GM23338 (cell line): ENCODE results near the gene SAMD10. TPM values are rescaled to one million over a fixed set of nuclear protein-coding genes. Genes with fewer than 3 reads are reported as not detected.

ENCODE experiments used
- ATAC-seq: fragments of 200-7000 bp; cut with Tn5 transposase; 3 replicates; pipeline ENCODE4 v1.9.1; 2020
- DNase-seq: peaks from one replicate; pipeline ENCODE4 v3.0.0-alpha.2; 2015; ENCODE audit warnings: low spot score
- H2AFZ ChIP-seq: fragments of 200-600 bp; sonication (generic); 2 replicates; pipeline ENCODE4 v1.8.0; 2016; ENCODE audit warnings: antibody characterized with exemption, mild to moderate bottlenecking, moderate library complexity
- H3F3A ChIP-seq: fragments of 200-600 bp; sonication (generic); replicated peaks from 2 replicates; pipeline ENCODE4 v1.8.0; 2017; ENCODE audit warnings: antibody characterized with exemption, mixed run types, low read depth
- H3K27ac ChIP-seq: fragments of 200-600 bp; sonication (generic); 2 replicates; pipeline ENCODE4 v1.6.1; 2016; ENCODE audit warnings: low read depth
- H3K27me3 ChIP-seq: fragments of 200-600 bp; sonication (generic); 2 replicates; pipeline ENCODE4 v1.8.0; 2016; ENCODE audit warnings: mild to moderate bottlenecking, mixed run types, moderate library complexity; ENCODE audit not compliant: insufficient read depth
- H3K36me3 ChIP-seq: fragments of 200-600 bp; sonication (generic); 2 replicates; pipeline ENCODE4 v1.8.0; 2016; ENCODE audit warnings: mild to moderate bottlenecking; ENCODE audit not compliant: insufficient read depth
- H3K4me1 ChIP-seq: fragments of 200-600 bp; sonication (generic); 2 replicates; pipeline ENCODE4 v1.8.0; 2016; ENCODE audit warnings: mild to moderate bottlenecking, moderate library complexity; ENCODE audit not compliant: insufficient read depth
- H3K4me2 ChIP-seq: fragments of 200-600 bp; sonication (generic); 2 replicates; pipeline ENCODE4 v1.7.1; 2017; ENCODE audit warnings: mixed run types
- H3K4me3 ChIP-seq: fragments of 200-600 bp; sonication (generic); 2 replicates; pipeline ENCODE4 v1.6.1; 2016; ENCODE audit warnings: mixed run types
- H3K79me2 ChIP-seq: fragments of 200-600 bp; sonication (generic); replicated peaks from 2 replicates; pipeline ENCODE4 v1.8.0; 2017; ENCODE audit warnings: mild to moderate bottlenecking; ENCODE audit not compliant: insufficient read depth
- H3K9me2 ChIP-seq: fragments of 200-600 bp; sonication (generic); 2 replicates; pipeline ENCODE4 v1.8.0; 2017; ENCODE audit not compliant: insufficient read depth
- H4K20me1 ChIP-seq: fragments of 200-600 bp; sonication (generic); replicated peaks from 2 replicates; pipeline ENCODE4 v1.8.0; 2017; ENCODE audit warnings: mild to moderate bottlenecking; ENCODE audit not compliant: insufficient read depth
- H3K27ac Mint-ChIP-seq: 2 replicates; pipeline ENCODE4 v1.8.0; 2020; ENCODE audit warnings: inconsistent platforms, mild to moderate bottlenecking, moderate library complexity, mixed read lengths
- H3K27me3 Mint-ChIP-seq: 3 replicates; pipeline ENCODE4 v1.8.0; 2022; ENCODE audit warnings: low read depth, mild to moderate bottlenecking, moderate library complexity, mixed read lengths, inconsistent platforms; ENCODE audit not compliant: insufficient read depth, poor library complexity
- H3K36me3 Mint-ChIP-seq: 3 replicates; pipeline ENCODE4 v1.8.0; 2021; ENCODE audit warnings: low read depth, mild to moderate bottlenecking, inconsistent platforms, moderate library complexity, mixed read lengths
- H3K4me1 Mint-ChIP-seq: 3 replicates; pipeline ENCODE4 v1.8.0; 2020; ENCODE audit warnings: mild to moderate bottlenecking, inconsistent platforms, mixed read lengths
- H3K4me3 Mint-ChIP-seq: 3 replicates; pipeline ENCODE4 v1.8.0; 2021; ENCODE audit warnings: moderate library complexity, mild to moderate bottlenecking, inconsistent platforms, mixed read lengths
- H3K9me3 Mint-ChIP-seq: 3 replicates; pipeline ENCODE4 v1.8.0; 2020; ENCODE audit warnings: moderate library complexity, mild to moderate bottlenecking, inconsistent platforms, mixed read lengths
- CREB1 ChIP-seq: fragments of 250-450 bp; sonication (Bioruptor Pico); IDR thresholded peaks from 2 replicates; pipeline ENCODE4 v1.5.0; 2020; ENCODE audit warnings: low read depth, mild to moderate bottlenecking, moderate library complexity
- EZH2 ChIP-seq: fragments of 200-600 bp; sonication (generic); IDR thresholded peaks from one replicate; pipeline ENCODE4 v1.8.0; 2017; ENCODE audit warnings: antibody characterized with exemption, mild to moderate bottlenecking, low read depth; ENCODE audit not compliant: unreplicated experiment
- EZH2phosphoT487 ChIP-seq: fragments of 200-600 bp; sonication (generic); IDR thresholded peaks from one replicate; pipeline ENCODE4 v1.8.1; 2018; ENCODE audit warnings: antibody characterized with exemption; ENCODE audit not compliant: unreplicated experiment
- JUNB ChIP-seq: IDR thresholded peaks from one replicate; pipeline ENCODE4 v1.6.1; 2016; ENCODE audit warnings: antibody characterized with exemption; ENCODE audit not compliant: unreplicated experiment
- NANOG ChIP-seq: IDR thresholded peaks from 2 replicates; pipeline ENCODE4 v1.6.1; 2016; ENCODE audit warnings: antibody characterized with exemption, borderline replicate concordance
- STAT1 ChIP-seq: IDR thresholded peaks from one replicate; pipeline ENCODE4 v1.6.1; 2016; ENCODE audit warnings: antibody characterized with exemption; ENCODE audit not compliant: unreplicated experiment
- ZNF114 ChIP-seq: fragments of 250-450 bp; sonication (Bioruptor Pico); IDR thresholded peaks from 2 replicates; pipeline ENCODE4 v1.5.0; 2020; ENCODE audit warnings: mild to moderate bottlenecking, moderate library complexity
- polyA plus RNA-seq: library from polyadenylated mRNA; unstranded; fragments of >200 nt; fragmentation: Nextera tagmentation; extraction: Ambion mirVana; gene quantifications from 2 replicates; pipeline ENCODE4 v1.2.1, GENCODE V29; 2016
- total RNA-seq: library from RNA; depleted of rRNA; stranded (reverse); fragments of >200 nt; shearing (Covaris generic); gene quantifications from 2 replicates; pipeline ENCODE4 v1.2.3, GENCODE V29; 2014
- TF ChIP-seq, protein P1 (sequence below): fragments of 250-450 bp; sonication (Bioruptor Pico); IDR thresholded peaks from 2 replicates; pipeline ENCODE4 v1.5.0; 2020; ENCODE audit warnings: mild to moderate bottlenecking, moderate library complexity
- TF ChIP-seq, protein P2 (sequence below): IDR thresholded peaks from one replicate; pipeline ENCODE4 v1.6.1; 2018; ENCODE audit warnings: antibody characterized with exemption; ENCODE audit not compliant: unreplicated experiment
- TF ChIP-seq, protein P3 (sequence below), 2 experiments: fragments of 200-600 bp in 1 of 2; sonication (generic) in 1 of 2; conservative IDR thresholded peaks; 2 replicates each; pipeline versions ENCODE4 v1.5.1 to v1.6.1; 2016 to 2017; ENCODE audit warnings: antibody characterized with exemption in 2 of 2, low read depth in 2 of 2, mild to moderate bottlenecking in 2 of 2, moderate library complexity in 1 of 2
- TF ChIP-seq, protein P4 (sequence below): IDR thresholded peaks from 2 replicates; pipeline ENCODE4 v1.6.1; 2016; ENCODE audit warnings: antibody characterized with exemption

Gene SAMD10
- total and polyA plus RNA-seq, 2 experiments from 2014 or later, result 2.1 to 7.3 TPM

DNA sequence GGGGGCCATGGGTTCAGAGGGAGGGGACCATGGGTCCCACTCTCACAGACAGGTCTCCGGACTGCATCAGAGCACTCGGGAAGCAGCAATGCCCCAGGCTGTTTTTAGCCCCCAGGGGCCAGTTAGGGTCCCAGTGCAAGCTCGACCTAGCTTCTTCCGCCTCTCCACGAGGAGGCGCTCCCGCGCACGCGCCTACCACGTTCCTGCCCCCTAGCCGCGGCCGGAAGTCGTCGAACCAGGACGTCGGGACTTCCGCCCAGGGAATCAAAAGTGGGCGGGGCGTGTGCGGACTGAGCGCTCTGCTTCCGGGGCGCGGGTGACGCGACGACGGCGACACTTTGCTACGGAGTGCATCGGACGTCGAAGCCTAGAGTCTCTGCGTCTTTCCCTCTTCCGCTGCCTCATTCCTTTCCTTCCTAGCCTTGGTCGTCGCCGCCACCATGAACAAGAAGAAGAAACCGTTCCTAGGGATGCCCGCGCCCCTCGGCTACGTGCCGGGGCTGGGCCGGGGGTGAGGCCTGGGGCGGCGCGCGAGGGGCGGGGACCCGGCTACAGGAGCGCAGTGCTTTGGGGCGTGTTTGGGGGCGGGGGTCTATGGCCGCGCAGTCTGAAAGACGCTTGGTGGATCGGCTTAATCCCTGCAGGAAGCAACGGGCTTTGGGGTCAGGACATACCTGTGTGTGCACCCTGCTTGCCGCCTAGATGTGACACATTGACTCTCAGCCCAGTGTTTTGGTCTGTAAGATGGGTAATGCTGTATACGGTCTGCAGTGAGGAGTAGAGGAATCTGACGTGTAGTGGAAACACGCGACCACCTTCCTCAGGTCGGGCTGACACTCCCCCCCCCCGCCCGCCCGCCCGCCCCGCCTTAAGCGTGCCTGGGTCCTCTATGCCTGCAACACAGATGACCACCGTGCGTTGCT, 1.6 kb upstream of the SAMD10 start, which contains the start of gene PRPF6 (continued):
- TF ChIP-seq, protein P1, sequence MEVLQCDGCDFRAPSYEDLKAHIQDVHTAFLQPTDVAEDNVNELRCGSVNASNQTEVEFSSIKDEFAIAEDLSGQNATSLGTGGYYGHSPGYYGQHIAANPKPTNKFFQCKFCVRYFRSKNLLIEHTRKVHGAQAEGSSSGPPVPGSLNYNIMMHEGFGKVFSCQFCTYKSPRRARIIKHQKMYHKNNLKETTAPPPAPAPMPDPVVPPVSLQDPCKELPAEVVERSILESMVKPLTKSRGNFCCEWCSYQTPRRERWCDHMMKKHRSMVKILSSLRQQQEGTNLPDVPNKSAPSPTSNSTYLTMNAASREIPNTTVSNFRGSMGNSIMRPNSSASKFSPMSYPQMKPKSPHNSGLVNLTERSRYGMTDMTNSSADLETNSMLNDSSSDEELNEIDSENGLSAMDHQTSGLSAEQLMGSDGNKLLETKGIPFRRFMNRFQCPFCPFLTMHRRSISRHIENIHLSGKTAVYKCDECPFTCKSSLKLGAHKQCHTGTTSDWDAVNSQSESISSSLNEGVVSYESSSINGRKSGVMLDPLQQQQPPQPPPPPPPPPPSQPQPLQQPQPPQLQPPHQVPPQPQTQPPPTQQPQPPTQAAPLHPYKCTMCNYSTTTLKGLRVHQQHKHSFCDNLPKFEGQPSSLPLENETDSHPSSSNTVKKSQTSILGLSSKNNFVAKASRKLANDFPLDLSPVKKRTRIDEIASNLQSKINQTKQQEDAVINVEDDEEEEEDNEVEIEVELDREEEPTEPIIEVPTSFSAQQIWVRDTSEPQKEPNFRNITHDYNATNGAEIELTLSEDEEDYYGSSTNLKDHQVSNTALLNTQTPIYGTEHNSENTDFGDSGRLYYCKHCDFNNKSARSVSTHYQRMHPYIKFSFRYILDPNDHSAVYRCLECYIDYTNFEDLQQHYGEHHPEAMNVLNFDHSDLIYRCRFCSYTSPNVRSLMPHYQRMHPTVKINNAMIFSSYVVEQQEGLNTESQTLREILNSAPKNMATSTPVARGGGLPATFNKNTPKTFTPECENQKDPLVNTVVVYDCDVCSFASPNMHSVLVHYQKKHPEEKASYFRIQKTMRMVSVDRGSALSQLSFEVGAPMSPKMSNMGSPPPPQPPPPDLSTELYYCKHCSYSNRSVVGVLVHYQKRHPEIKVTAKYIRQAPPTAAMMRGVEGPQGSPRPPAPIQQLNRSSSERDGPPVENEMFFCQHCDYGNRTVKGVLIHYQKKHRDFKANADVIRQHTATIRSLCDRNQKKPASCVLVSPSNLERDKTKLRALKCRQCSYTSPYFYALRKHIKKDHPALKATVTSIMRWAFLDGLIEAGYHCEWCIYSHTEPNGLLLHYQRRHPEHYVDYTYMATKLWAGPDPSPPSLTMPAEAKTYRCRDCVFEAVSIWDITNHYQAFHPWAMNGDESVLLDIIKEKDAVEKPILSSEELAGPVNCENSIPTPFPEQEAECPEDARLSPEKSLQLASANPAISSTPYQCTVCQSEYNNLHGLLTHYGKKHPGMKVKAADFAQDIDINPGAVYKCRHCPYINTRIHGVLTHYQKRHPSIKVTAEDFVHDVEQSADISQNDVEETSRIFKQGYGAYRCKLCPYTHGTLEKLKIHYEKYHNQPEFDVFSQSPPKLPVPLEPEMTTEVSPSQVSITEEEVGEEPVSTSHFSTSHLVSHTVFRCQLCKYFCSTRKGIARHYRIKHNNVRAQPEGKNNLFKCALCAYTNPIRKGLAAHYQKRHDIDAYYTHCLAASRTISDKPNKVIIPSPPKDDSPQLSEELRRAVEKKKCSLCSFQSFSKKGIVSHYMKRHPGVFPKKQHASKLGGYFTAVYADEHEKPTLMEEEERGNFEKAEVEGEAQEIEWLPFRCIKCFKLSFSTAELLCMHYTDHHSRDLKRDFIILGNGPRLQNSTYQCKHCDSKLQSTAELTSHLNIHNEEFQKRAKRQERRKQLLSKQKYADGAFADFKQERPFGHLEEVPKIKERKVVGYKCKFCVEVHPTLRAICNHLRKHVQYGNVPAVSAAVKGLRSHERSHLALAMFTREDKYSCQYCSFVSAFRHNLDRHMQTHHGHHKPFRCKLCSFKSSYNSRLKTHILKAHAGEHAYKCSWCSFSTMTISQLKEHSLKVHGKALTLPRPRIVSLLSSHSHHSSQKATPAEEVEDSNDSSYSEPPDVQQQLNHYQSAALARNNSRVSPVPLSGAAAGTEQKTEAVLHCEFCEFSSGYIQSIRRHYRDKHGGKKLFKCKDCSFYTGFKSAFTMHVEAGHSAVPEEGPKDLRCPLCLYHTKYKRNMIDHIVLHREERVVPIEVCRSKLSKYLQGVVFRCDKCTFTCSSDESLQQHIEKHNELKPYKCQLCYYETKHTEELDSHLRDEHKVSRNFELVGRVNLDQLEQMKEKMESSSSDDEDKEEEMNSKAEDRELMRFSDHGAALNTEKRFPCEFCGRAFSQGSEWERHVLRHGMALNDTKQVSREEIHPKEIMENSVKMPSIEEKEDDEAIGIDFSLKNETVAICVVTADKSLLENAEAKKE (CRISPR knock-in tag), result no peak
- TF ChIP-seq EZH2phosphoT487, result no peak

DNA sequence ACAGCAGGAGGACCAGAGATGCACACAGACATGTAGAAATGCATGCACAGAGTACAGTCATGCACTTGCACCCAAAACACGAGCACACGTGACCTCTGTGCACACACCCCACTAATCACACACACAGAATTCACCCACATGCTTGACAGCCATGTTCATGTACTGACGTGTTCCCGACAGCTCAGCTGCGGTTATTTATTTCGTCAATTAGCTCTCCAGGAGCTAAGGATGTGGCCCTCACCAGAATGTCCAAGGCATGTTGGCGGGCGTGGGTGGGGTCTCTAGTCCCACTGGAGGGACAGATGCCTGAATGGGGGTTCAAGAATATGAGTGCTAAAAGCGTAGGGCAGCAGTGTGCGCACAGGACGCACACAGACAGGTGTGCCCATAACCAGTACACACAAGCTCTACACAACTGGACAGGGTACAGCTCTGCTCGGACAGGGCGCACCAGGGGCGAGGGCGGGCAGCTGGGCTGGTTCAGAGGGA, 919 bp upstream of the SAMD10 start:
- Mint-ChIP-seq H3K27me3 (peaks cover 21% of the 10 kb centered on the region), H3K36me3 (peaks cover 27% of the 10 kb centered on the region), H3K4me1 (peaks cover 30% of the 10 kb centered on the region), H3K9me3 (no peaks in the 10 kb centered on the region; the same call in 2 of the 3 replicates), H3K4me3 (peak overlapping the region; percentile 96), H3K27ac (no peak overlapping the region)
- peak; percentile 6; the same call in 2 of the 3 replicates for ATAC-seq
- H3K27ac ChIP-seq, result no peak overlapping the region
- no peak overlapping the region for H2AFZ ChIP-seq
- no peak for DNase-seq
- H3K9me2 ChIP-seq, result no peaks in the 10 kb centered on the region
- H3K36me3 ChIP-seq, result peaks cover 11% of the 10 kb centered on the region
- H3K4me2 ChIP-seq, result peak overlapping the region; percentile 93
- peaks cover 15% of the 10 kb centered on the region for H3K27me3 ChIP-seq
- peak overlapping the region; percentile 98 for H3K4me3 ChIP-seq
- H3F3A ChIP-seq, result peaks cover 20% of the 10 kb centered on the region
- peaks cover 13% of the 10 kb centered on the region for H4K20me1 ChIP-seq
- H3K4me1 ChIP-seq, result peaks cover 18% of the 10 kb centered on the region
- peaks cover 29% of the 10 kb centered on the region for H3K79me2 ChIP-seq
- TF ChIP-seq, protein P2, sequence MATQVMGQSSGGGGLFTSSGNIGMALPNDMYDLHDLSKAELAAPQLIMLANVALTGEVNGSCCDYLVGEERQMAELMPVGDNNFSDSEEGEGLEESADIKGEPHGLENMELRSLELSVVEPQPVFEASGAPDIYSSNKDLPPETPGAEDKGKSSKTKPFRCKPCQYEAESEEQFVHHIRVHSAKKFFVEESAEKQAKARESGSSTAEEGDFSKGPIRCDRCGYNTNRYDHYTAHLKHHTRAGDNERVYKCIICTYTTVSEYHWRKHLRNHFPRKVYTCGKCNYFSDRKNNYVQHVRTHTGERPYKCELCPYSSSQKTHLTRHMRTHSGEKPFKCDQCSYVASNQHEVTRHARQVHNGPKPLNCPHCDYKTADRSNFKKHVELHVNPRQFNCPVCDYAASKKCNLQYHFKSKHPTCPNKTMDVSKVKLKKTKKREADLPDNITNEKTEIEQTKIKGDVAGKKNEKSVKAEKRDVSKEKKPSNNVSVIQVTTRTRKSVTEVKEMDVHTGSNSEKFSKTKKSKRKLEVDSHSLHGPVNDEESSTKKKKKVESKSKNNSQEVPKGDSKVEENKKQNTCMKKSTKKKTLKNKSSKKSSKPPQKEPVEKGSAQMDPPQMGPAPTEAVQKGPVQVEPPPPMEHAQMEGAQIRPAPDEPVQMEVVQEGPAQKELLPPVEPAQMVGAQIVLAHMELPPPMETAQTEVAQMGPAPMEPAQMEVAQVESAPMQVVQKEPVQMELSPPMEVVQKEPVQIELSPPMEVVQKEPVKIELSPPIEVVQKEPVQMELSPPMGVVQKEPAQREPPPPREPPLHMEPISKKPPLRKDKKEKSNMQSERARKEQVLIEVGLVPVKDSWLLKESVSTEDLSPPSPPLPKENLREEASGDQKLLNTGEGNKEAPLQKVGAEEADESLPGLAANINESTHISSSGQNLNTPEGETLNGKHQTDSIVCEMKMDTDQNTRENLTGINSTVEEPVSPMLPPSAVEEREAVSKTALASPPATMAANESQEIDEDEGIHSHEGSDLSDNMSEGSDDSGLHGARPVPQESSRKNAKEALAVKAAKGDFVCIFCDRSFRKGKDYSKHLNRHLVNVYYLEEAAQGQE, result no peak
- TF ChIP-seq ZNF114, result no peak
- TF ChIP-seq, protein P3, sequence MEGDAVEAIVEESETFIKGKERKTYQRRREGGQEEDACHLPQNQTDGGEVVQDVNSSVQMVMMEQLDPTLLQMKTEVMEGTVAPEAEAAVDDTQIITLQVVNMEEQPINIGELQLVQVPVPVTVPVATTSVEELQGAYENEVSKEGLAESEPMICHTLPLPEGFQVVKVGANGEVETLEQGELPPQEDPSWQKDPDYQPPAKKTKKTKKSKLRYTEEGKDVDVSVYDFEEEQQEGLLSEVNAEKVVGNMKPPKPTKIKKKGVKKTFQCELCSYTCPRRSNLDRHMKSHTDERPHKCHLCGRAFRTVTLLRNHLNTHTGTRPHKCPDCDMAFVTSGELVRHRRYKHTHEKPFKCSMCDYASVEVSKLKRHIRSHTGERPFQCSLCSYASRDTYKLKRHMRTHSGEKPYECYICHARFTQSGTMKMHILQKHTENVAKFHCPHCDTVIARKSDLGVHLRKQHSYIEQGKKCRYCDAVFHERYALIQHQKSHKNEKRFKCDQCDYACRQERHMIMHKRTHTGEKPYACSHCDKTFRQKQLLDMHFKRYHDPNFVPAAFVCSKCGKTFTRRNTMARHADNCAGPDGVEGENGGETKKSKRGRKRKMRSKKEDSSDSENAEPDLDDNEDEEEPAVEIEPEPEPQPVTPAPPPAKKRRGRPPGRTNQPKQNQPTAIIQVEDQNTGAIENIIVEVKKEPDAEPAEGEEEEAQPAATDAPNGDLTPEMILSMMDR (conservative IDR thresholded peaks at IDR 0.05; ENCODE audit: low read depth in 2 of 2), result no peak
- TF ChIP-seq EZH2phosphoT487, result no peak
- TF ChIP-seq NANOG, result no peak
- TF ChIP-seq STAT1, result no peak
- TF ChIP-seq, protein P4, sequence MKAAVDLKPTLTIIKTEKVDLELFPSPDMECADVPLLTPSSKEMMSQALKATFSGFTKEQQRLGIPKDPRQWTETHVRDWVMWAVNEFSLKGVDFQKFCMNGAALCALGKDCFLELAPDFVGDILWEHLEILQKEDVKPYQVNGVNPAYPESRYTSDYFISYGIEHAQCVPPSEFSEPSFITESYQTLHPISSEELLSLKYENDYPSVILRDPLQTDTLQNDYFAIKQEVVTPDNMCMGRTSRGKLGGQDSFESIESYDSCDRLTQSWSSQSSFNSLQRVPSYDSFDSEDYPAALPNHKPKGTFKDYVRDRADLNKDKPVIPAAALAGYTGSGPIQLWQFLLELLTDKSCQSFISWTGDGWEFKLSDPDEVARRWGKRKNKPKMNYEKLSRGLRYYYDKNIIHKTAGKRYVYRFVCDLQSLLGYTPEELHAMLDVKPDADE, result no peak
- TF ChIP-seq EZH2, result no peak
- no peak for TF ChIP-seq CREB1 (CRISPR knock-in tag)
- no peak for TF ChIP-seq JUNB
